ENCODE measurements around the gene GIT1.

DNA sequence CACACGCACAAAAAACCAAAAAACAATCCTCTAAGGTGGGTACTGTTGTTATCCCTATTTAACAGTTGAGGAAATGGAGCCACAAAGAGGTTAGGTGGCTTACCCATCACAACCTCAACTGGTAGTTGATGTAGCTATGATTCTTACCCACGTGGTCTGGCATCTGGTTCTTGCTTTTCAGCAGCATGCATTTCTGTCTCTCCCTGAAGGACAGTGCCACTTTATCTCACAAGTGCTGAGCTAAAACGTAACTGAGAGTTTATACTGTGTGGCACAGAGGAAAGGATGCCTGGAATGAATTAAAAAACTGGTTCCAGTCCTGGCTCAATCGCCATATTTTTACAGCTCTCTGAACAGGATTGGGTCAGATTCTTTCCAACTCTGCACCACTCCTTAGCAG lies 35.1 kb upstream of the GIT1 start:
- TF ChIP-seq, protein P1, sequence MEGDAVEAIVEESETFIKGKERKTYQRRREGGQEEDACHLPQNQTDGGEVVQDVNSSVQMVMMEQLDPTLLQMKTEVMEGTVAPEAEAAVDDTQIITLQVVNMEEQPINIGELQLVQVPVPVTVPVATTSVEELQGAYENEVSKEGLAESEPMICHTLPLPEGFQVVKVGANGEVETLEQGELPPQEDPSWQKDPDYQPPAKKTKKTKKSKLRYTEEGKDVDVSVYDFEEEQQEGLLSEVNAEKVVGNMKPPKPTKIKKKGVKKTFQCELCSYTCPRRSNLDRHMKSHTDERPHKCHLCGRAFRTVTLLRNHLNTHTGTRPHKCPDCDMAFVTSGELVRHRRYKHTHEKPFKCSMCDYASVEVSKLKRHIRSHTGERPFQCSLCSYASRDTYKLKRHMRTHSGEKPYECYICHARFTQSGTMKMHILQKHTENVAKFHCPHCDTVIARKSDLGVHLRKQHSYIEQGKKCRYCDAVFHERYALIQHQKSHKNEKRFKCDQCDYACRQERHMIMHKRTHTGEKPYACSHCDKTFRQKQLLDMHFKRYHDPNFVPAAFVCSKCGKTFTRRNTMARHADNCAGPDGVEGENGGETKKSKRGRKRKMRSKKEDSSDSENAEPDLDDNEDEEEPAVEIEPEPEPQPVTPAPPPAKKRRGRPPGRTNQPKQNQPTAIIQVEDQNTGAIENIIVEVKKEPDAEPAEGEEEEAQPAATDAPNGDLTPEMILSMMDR (IDR thresholded peaks at IDR 0.05): no peak
- TF ChIP-seq POLR2A (IDR thresholded peaks at IDR 0.05): no peak

Data from testis (tissue), 2 donors.